ENCODE measurements around the gene CILP.

Gene CILP

DNA sequence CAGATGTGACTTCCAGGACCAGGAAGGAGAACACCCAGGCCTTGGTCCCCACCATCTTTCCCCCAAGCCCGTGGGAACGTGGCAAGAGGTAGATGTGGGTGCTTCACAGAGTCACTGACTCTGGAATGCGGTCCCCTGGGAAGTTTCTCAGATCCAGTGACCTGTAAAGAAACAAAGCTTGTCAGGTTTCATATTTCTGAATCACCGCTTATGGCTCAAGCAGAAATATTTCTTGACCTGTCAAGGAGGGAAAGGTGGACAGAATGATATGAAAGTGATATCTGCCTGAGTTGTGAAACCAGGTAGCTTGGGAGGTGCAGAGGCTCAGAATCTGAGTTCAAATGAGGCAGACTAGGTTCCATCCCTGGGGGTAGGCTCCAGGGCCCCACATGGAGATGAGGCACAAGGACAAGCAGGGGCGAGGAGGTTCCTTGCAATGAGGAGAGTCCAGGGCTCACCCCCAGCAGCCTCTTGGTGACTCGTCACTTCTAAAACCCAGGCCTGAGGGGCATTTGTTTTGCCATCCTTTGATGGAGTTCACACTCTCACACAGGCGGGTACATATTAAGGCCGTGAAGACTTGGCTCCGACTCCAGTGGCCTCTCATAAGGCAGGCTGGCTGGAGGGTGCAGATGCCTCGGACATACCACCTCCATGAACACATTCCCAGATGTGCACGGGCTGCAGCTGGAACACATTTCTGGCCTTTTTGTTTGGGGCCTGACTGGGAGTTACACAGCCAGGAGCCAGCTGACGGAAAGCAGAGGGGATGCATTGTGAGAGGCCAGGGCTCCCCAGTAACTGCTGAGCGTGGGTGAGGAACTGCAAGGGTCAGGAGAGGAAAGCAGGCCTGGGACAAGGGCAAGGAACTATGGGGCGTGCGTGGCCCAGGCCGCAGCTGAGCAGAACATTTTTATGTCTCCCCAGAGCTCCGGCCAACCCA lies 1.3 kb downstream of the CILP start:
- no peak overlapping the region for H3K9ac ChIP-seq
- no peaks in the 10 kb centered on the region for H3K36me3 ChIP-seq
- no peak overlapping the region for H3K4me3 ChIP-seq
- H3K4me2 ChIP-seq = no peak overlapping the region
- TF ChIP-seq Cebpa-rat (IDR thresholded peaks at IDR 0.05) = no peak
- no peaks in the 10 kb centered on the region for H3K9me3 ChIP-seq
- H3K27ac ChIP-seq = no peak overlapping the region
- H3K27me3 ChIP-seq = no peaks in the 10 kb centered on the region
- peaks cover 9% of the 10 kb centered on the region; the same call in 1 of the 2 replicates for H3K4me1 ChIP-seq
- H4K20me1 ChIP-seq = no peaks in the 10 kb centered on the region

DNA sequence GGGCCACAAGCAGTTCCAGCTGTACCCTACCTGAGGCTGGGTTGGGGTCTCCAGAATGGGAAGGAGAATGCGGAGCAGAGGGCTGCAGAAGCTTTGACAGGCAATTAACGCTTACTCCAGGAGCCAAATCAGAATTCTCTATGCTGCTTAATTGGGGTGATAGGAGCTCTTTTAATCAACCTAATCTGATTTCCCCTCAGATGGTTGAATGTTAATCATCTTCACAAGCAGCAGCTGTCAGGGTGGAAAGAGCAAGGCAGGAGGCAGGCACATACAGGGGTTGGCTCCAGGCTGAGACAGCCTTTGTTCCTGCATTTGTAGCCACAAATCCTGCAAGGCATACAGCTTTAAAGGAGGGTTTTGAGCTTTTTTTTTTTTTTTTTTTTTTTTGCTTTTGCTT lies 2.6 kb downstream of the CILP start:
- Histone ChIP-seq H3K9ac (no peak overlapping the region), H3K4me2 (no peak overlapping the region), H3K4me1 (peaks cover 9% of the 10 kb centered on the region; the same call in 1 of the 2 replicates), H3K27me3 (no peaks in the 10 kb centered on the region), H4K20me1 (no peaks in the 10 kb centered on the region), H3K9me3 (no peaks in the 10 kb centered on the region), H3K36me3 (no peaks in the 10 kb centered on the region), H3K4me3 (no peak overlapping the region), H3K27ac (no peak overlapping the region)
- no peak for TF ChIP-seq Cebpa-rat (IDR thresholded peaks at IDR 0.05)

DNA sequence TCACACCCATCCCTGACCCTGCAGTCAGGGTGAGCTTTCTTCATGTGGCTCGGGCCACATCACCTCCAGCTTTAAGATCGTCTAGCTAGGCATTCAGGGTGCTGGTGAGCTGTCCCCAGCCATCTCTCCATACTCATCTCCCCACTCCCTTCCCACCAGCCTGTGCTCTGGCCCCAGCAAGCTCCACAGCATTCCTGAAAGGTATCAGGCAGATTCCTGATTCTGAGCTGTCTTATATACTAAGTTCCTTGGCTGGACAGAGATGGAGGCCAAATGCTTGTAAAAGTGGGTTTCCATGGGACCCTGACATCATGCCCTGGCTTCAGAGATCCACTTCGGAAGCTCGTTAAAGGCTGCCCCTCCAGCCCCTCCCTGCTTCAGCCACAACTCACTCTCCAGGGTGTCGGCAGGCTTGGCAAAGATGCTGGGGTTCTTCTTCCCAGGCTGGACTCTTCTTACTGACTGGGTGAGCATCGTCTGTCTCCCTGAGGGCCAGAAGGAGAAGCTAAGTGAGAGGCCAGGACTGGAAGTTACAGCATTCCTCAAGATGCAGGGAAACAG lies 3.9 kb downstream of the CILP start:
- Histone ChIP-seq H3K4me2 (no peak overlapping the region), H3K4me3 (no peak overlapping the region), H3K9me3 (no peaks in the 10 kb centered on the region), H3K27me3 (no peaks in the 10 kb centered on the region), H3K27ac (no peak overlapping the region), H3K9ac (no peak overlapping the region), H3K36me3 (no peaks in the 10 kb centered on the region), H3K4me1 (peaks cover 9% of the 10 kb centered on the region; the same call in 1 of the 2 replicates), H4K20me1 (no peaks in the 10 kb centered on the region)
- no peak for TF ChIP-seq Cebpa-rat (IDR thresholded peaks at IDR 0.05)

DNA sequence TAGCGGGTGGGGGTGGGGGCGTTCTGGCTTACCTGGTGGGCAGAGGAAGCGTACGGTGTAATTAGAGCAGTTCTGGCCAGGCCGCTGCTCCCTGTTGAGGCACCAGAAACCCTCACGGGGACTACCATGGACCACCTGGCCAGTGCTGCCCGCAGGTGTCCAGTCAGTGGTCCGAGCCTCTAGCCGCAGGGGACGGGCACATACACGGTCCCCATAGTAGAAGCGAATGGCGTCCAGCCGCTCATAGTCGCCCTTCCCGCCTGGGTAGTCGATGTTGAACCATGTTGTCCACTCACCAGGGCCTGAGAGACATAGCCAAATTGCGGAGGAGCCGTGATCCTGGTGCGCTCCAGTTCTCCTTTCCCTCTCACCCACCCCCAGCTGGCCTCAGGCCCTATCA lies 4.5 kb downstream of the CILP start:
- H3K9me3 ChIP-seq = no peaks in the 10 kb centered on the region
- H4K20me1 ChIP-seq = no peaks in the 10 kb centered on the region
- no peak overlapping the region for H3K4me2 ChIP-seq
- no peak overlapping the region for H3K4me3 ChIP-seq
- H3K36me3 ChIP-seq = no peaks in the 10 kb centered on the region
- H3K9ac ChIP-seq = no peak overlapping the region
- peaks cover 9% of the 10 kb centered on the region; the same call in 1 of the 2 replicates for H3K4me1 ChIP-seq
- no peak for TF ChIP-seq Cebpa-rat (IDR thresholded peaks at IDR 0.05)
- H3K27me3 ChIP-seq = no peaks in the 10 kb centered on the region
- no peak overlapping the region for H3K27ac ChIP-seq

DNA sequence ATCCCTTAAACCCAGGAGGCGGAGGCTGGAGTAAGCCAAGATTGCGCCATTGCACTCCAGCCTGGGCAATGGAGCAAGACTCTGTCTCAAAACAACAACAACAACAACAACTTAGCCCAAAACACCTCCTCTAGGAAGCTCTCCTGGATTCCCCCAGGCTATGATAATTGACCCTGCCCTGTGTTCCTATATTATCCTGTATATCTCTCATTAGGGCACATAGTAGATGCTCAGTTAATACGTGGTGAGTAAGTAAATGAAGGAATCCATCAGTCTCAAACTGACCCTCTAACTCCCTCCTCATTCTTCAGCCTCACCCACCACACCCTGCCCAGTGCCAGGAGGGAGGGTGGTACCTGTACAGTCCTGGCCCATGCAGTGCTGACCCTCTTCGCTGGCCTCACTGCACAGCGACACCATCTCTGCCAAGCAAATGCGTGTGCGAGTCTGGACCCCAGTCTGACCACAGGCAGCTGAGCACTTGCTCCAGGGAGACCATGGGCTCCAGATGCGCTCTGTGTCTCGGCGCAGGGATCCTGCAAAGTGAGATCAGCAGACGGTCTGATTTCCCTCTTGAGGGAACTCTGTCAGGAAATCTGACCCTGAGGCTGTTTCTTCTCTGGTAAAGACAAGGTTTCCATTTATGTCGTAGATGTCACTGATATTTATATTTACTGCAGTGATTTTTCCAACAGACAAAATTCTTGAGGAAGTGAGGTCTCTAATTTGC lies 6.2 kb downstream of the CILP start:
- H4K20me1 ChIP-seq = no peaks in the 10 kb centered on the region
- no peak for TF ChIP-seq Cebpa-rat (IDR thresholded peaks at IDR 0.05)
- H3K36me3 ChIP-seq = no peaks in the 10 kb centered on the region
- no peak overlapping the region for H3K4me3 ChIP-seq
- H3K27me3 ChIP-seq = no peaks in the 10 kb centered on the region
- no peak overlapping the region for H3K27ac ChIP-seq
- H3K4me1 ChIP-seq = peaks cover 9% of the 10 kb centered on the region; the same call in 1 of the 2 replicates
- H3K9ac ChIP-seq = no peak overlapping the region
- H3K4me2 ChIP-seq = no peak overlapping the region
- H3K9me3 ChIP-seq = no peaks in the 10 kb centered on the region

DNA sequence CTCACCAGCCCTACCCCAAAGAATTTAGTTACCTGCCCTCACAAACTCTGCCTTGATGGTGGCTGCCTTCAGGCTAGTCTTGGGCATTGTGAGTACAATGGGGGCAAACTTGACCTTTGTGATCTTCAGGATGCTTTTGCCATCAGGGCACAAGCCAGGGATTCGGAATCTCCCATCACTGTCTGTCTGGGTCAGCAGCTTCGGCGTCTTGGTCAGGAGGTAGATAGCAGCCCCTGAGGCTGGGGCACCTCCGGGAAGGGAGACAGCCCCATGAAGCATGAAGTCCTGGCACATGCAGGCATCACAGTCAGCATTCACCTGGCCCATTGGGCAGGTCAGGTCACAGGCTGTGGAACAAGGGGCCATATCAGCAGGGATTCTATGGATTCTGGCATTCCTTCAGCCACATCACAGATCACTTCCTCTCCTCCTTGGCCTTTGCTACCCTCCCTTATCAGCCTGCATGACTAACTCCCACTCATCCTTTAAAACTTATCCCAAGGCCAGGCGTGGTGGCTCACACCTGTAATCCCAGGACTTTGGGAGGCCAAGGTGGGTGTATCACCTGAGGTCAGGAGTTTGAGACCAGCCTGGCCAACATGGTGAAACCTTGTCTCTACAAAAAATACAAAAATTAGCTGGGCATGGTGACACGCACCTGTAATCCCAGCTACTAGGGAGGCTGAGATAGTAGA lies 6.9 kb downstream of the CILP start:
- Histone ChIP-seq H3K9me3 (no peaks in the 10 kb centered on the region), H4K20me1 (no peaks in the 10 kb centered on the region), H3K36me3 (no peaks in the 10 kb centered on the region), H3K9ac (no peak overlapping the region), H3K4me2 (no peak overlapping the region), H3K4me3 (no peak overlapping the region), H3K27me3 (no peaks in the 10 kb centered on the region), H3K27ac (no peak overlapping the region), H3K4me1 (peaks cover 5% of the 10 kb centered on the region; the same call in 1 of the 2 replicates)
- TF ChIP-seq Cebpa-rat (IDR thresholded peaks at IDR 0.05) = no peak

DNA sequence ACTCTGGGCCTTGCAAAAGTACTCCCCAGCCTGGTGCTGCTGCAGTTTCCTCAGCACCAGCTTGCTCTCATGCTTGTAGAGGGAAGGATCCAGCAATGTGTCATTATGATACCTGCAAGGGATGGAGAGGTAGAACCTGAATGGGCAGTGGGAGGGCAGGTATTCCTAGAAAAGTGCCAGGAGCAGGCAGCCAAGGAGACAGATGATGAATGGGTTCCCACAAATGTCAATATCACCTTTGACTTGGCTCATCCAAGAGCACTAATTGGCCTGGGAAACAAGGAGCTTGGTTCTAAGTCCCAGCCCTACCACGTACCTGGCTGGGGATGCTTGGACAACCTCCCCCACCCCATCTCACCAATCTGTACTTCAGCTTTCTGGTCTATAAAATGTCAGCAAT lies 9.4 kb downstream of the CILP start:
- Histone ChIP-seq H3K27ac (no peak overlapping the region), H3K9me3 (no peaks in the 10 kb centered on the region), H3K4me2 (no peak overlapping the region), H4K20me1 (no peaks in the 10 kb centered on the region), H3K27me3 (no peaks in the 10 kb centered on the region), H3K36me3 (no peaks in the 10 kb centered on the region), H3K4me1 (no peaks in the 10 kb centered on the region), H3K4me3 (no peak overlapping the region), H3K9ac (no peak overlapping the region)
- no peak for TF ChIP-seq Cebpa-rat (IDR thresholded peaks at IDR 0.05)

DNA sequence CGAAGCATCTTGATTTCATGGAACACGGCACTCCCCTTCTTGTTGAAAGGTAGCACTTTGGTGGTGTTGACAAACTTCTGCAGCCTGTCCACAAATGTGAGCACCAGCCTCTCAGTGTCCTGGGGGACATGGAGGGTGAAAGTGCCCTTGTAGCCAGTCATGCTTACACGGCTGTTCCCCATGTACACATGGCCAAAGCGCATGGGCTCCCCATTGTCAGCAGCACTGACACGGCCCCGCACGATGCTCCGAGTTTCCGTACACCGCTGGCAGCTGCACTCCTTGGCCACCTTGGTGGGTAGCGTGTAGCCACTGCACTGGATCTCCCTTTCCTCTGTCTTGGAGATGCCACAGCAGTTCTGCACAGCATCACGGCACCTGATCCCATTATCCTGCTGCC lies 12.7 kb downstream of the CILP start:
- H3K36me3 ChIP-seq = no peaks in the 10 kb centered on the region
- TF ChIP-seq Cebpa-rat (IDR thresholded peaks at IDR 0.05) = no peak
- H3K27ac ChIP-seq = no peak overlapping the region
- H3K4me3 ChIP-seq = no peak overlapping the region
- H3K4me1 ChIP-seq = no peaks in the 10 kb centered on the region
- H3K9me3 ChIP-seq = no peaks in the 10 kb centered on the region
- H3K9ac ChIP-seq = no peak overlapping the region
- H4K20me1 ChIP-seq = no peaks in the 10 kb centered on the region
- H3K4me2 ChIP-seq = no peak overlapping the region
- no peaks in the 10 kb centered on the region for H3K27me3 ChIP-seq

DNA sequence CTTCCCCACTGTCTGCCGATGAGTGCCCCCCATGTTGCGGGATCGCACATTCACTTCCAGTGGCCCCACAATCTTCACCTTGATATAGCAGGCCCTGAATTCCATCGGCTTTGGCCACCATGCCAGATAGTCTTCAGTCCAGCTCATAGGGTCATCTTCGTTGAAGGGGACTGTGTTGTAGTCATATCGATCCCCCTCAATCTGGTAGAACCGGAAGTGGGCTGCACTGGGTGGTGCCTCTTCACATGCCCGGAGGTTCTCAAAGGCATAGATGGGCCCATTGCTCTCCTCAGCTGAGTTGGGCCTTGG lies 14.0 kb downstream of the CILP start:
- Histone ChIP-seq H3K9me3 (no peaks in the 10 kb centered on the region), H3K27me3 (no peaks in the 10 kb centered on the region), H3K4me2 (no peak overlapping the region), H3K4me1 (no peaks in the 10 kb centered on the region), H3K9ac (no peak overlapping the region), H4K20me1 (no peaks in the 10 kb centered on the region), H3K4me3 (no peak overlapping the region), H3K27ac (no peak overlapping the region), H3K36me3 (no peaks in the 10 kb centered on the region)
- TF ChIP-seq Cebpa-rat (IDR thresholded peaks at IDR 0.05) = no peak

Measured in BLaER1 (cell line).